Measurements from ENCODE around the gene SMARCAD1. TPM values are rescaled to one million over a fixed set of nuclear protein-coding genes. Genes with fewer than 3 reads are reported as not detected.

The SMARCAD1 gene
- total RNA-seq, 2 donors from 2014 or later, result 16.2 to 16.7 TPM

DNA sequence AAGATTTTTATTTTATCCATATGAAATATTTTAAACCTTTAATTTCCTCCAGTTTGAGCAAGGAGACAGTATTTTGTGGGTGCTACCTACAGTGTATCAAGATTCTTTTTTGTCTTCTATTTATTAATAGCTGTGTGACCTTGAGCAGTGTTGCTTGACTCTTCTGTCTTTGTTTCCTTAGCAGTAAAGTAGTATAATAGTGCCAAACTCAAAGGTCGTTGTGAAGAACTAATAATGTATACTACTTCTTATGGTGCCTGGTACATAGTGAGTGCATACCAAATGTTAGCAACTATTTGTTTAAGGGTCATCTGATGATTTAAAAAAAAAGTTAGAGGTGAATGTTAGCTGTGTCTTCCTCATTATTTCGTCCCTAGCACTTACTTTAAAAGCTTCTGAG lies 30.5 kb downstream of the SMARCAD1 start:
- ATAC-seq (ENCODE audit: insufficient number of reproducible peaks, low FRiP score, low read depth), result no peak
- DNase-seq (ENCODE audit: low spot score), result no peak
- Histone ChIP-seq H3K4me1 (ENCODE audit: control insufficient read depth in 1 of 2, low read depth in 2 of 2) (no peaks in the 10 kb centered on the region), H3K4me3 (no peak overlapping the region), H3K36me3 (peaks cover 20% of the 10 kb centered on the region), H3K27ac (no peak overlapping the region), H3K9me3 (no peaks in the 10 kb centered on the region), H3K27me3 (replicated peaks; ENCODE audit: insufficient read depth) (no peaks in the 10 kb centered on the region)
- TF ChIP-seq, protein P1, sequence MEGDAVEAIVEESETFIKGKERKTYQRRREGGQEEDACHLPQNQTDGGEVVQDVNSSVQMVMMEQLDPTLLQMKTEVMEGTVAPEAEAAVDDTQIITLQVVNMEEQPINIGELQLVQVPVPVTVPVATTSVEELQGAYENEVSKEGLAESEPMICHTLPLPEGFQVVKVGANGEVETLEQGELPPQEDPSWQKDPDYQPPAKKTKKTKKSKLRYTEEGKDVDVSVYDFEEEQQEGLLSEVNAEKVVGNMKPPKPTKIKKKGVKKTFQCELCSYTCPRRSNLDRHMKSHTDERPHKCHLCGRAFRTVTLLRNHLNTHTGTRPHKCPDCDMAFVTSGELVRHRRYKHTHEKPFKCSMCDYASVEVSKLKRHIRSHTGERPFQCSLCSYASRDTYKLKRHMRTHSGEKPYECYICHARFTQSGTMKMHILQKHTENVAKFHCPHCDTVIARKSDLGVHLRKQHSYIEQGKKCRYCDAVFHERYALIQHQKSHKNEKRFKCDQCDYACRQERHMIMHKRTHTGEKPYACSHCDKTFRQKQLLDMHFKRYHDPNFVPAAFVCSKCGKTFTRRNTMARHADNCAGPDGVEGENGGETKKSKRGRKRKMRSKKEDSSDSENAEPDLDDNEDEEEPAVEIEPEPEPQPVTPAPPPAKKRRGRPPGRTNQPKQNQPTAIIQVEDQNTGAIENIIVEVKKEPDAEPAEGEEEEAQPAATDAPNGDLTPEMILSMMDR (IDR thresholded peaks at IDR 0.05), result no peak

DNA sequence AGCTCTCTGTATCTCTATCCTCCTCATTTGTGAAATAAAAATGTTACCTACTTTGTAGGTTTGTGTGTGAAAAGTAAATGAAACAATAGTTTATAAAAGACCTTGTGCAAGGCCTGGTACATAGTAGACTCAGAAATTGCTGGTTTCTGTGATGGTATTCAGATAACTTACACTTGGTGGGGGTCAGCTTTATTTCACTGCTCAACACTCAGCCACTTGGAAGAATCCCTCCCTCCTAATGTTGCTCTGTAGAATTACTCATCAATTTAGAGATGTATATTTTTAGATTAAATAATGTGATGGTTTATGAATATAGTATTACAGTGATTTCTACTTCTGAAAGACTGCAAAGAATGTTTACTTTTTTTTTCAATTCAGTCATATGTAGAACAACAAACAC lies 32.7 kb downstream of the SMARCAD1 start:
- DNase-seq (ENCODE audit: low spot score), result no peak
- no peak for ATAC-seq (ENCODE audit: insufficient number of reproducible peaks, low FRiP score, low read depth)
- TF ChIP-seq, protein P1 (IDR thresholded peaks at IDR 0.05), result no peak
- Histone ChIP-seq H3K9me3 (no peaks in the 10 kb centered on the region), H3K4me1 (ENCODE audit: control insufficient read depth in 1 of 2, low read depth in 2 of 2) (peaks cover 0 to 4% of the 10 kb centered on the region in 2 donors), H3K27ac (no peak overlapping the region), H3K36me3 (peaks cover 22% of the 10 kb centered on the region), H3K27me3 (replicated peaks; ENCODE audit: insufficient read depth) (no peaks in the 10 kb centered on the region), H3K4me3 (no peak overlapping the region)

GRCh38 chr4:94244087-94244828 lies 36.6 kb downstream of the SMARCAD1 start:
- no peaks in the 10 kb centered on the region for H3K9me3 ChIP-seq
- TF ChIP-seq, protein P1 (IDR thresholded peaks at IDR 0.05), result no peak
- peaks cover 0 to 4% of the 10 kb centered on the region in 2 donors for H3K4me1 ChIP-seq (ENCODE audit: control insufficient read depth in 1 of 2, low read depth in 2 of 2)
- no peaks in the 10 kb centered on the region for H3K27me3 ChIP-seq (replicated peaks; ENCODE audit: insufficient read depth)
- DNase-seq (ENCODE audit: low spot score) (no peak), ATAC-seq (ENCODE audit: insufficient number of reproducible peaks, low FRiP score, low read depth) (no peak)
- peaks cover 22% of the 10 kb centered on the region for H3K36me3 ChIP-seq
- no peak overlapping the region for H3K4me3 ChIP-seq
- no peak overlapping the region for H3K27ac ChIP-seq

DNA sequence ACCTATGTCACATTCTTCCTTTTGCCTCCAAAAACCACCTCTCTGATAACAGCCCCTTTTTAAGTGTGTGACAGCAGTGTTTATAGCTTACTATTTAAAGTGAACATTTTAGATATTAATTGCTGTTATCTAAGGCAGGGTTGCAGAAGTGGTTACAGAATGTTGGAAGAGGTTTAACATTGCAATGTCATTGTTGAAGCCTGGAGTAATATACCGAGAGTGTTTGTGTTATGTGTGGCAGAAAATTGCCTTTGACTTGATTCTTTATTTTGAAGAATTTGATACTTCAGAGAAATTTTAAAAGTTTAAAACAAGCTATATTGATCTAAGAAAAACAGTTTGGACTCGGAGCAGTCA lies 37.1 kb downstream of the SMARCAD1 start:
- Histone ChIP-seq H3K4me3 (no peak overlapping the region), H3K27ac (no peak overlapping the region), H3K4me1 (ENCODE audit: control insufficient read depth in 1 of 2, low read depth in 2 of 2) (peaks cover 0 to 4% of the 10 kb centered on the region in 2 donors), H3K36me3 (peaks cover 19% of the 10 kb centered on the region), H3K9me3 (no peaks in the 10 kb centered on the region), H3K27me3 (replicated peaks; ENCODE audit: insufficient read depth) (no peaks in the 10 kb centered on the region)
- ATAC-seq (ENCODE audit: insufficient number of reproducible peaks, low FRiP score, low read depth) (no peak), DNase-seq (ENCODE audit: low spot score) (no peak)
- TF ChIP-seq, protein P1 (IDR thresholded peaks at IDR 0.05), result no peak

DNA sequence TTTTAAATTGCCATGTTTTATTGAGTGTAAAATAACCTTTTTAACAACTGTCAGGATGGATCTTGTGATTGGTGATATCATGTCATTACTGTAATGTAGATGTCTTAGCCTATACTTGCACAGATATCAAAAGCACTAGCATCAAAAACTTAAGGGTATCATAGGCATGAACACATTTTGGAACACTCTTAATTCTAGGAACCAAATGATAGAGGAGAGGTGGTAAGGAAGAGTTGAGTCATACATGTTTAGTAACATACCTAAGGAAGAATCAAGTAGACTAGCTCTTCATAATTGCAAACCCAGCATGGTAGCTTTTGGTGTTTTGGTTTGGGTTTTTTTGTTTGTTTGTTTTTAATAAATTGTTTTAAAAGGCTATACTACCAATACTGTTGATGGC lies 43.4 kb downstream of the SMARCAD1 start:
- DNase-seq (ENCODE audit: low spot score), result no peak
- H3K36me3 ChIP-seq, result peaks cover 9% of the 10 kb centered on the region

More for the DNA sequence above, 43.4 kb downstream of the SMARCAD1 start:
- no peak overlapping the region for H3K4me3 ChIP-seq
- H3K27ac ChIP-seq, result no peak overlapping the region
- no peaks in the 10 kb centered on the region for H3K27me3 ChIP-seq (replicated peaks; ENCODE audit: insufficient read depth)
- ATAC-seq (ENCODE audit: insufficient number of reproducible peaks, low FRiP score, low read depth), result no peak
- no peaks in the 10 kb centered on the region for H3K4me1 ChIP-seq (ENCODE audit: control insufficient read depth in 1 of 2, low read depth in 2 of 2)
- TF ChIP-seq, protein P1 (IDR thresholded peaks at IDR 0.05), result no peak
- no peaks in the 10 kb centered on the region for H3K9me3 ChIP-seq
